Measurements from ENCODE around the gene NUAK2. TPM values are rescaled to one million over a fixed set of nuclear protein-coding genes. Genes with fewer than 3 reads are reported as not detected.
A peak's percentile ranks its signal among the peaks of the same experiment; 100 is the strongest.

NUAK2 gene
- total RNA-seq, 4 donors from 2014 or later = 0.42 to 0.86 (median 0.74) TPM

- Histone ChIP-seq H3K4me1 (peaks cover 0 to 13% (median 10%) of the 10 kb centered on the region in 4 donors), H3K27me3 (peaks cover 0 to 24% (median 0%) of the 10 kb centered on the region in 4 donors), H3K4me3 (no peak overlapping the region), H3K9me3 (no peaks in the 10 kb centered on the region), H3K27ac (replicated peaks in 1 of 4) (no peak overlapping the region), H3K36me3 (no peaks in the 10 kb centered on the region)
- intact Hi-C loops (cut with DNase I) = no loop called here
- WGBS = 84% methylated on average over 4 of the region's 4 CpGs
- DNase-seq (ENCODE audit: extremely low spot score) = no peak
- TF ChIP-seq CTCF (IDR thresholded peaks at IDR 0.05) (no peak), POLR2AphosphoS5 (IDR thresholded peaks at IDR 0.05) (no peak), EP300 (IDR thresholded peaks at IDR 0.05) (no peak), POLR2A (IDR thresholded peaks at IDR 0.05; ENCODE audit: low read depth) (no peak)
Observed at GRCh38 chr1:205360891-205361290, 39.3 kb upstream of the NUAK2 start.

- no peak overlapping the region for H3K27ac ChIP-seq (replicated peaks in 1 of 4)
- H3K27me3 ChIP-seq = peaks cover 0 to 24% (median 0%) of the 10 kb centered on the region in 4 donors
- H3K4me3 ChIP-seq = no peak overlapping the region
- no peak for TF ChIP-seq POLR2A (IDR thresholded peaks at IDR 0.05; ENCODE audit: low read depth)
- intact Hi-C loops (cut with DNase I) = loop anchor here (5.0 kb wide), 1 partner anchor 72 kb away; no protein-coding TSS in a partner anchor
- 64% methylated on average over 11 of the region's 11 CpGs for WGBS
- DNase-seq (ENCODE audit: extremely low spot score) = no peak
- no peaks in the 10 kb centered on the region for H3K36me3 ChIP-seq
- peaks cover 0 to 13% (median 10%) of the 10 kb centered on the region in 4 donors for H3K4me1 ChIP-seq
- no peaks in the 10 kb centered on the region for H3K9me3 ChIP-seq
Observed at GRCh38 chr1:205359771-205360565, 38.4 kb upstream of the NUAK2 start.

GRCh38 chr1:205358579-205358978 is 37.0 kb upstream of the NUAK2 start:
- no peak overlapping the region for H3K27ac ChIP-seq (replicated peaks in 1 of 4)
- intact Hi-C loops (cut with DNase I) = loop anchor here (5.0 kb wide), 1 partner anchor 74 kb away; no protein-coding TSS in a partner anchor
- no peaks in the 10 kb centered on the region for H3K36me3 ChIP-seq
- no peaks in the 10 kb centered on the region for H3K9me3 ChIP-seq
- H3K4me1 ChIP-seq = peaks cover 0 to 13% (median 11%) of the 10 kb centered on the region in 4 donors
- DNase-seq (ENCODE audit: extremely low spot score) = no peak
- TF ChIP-seq EP300 (IDR thresholded peaks at IDR 0.05) (no peak), POLR2AphosphoS5 (IDR thresholded peaks at IDR 0.05) (no peak), POLR2A (IDR thresholded peaks at IDR 0.05; ENCODE audit: low read depth) (no peak), CTCF (IDR thresholded peaks at IDR 0.05) (no peak)
- H3K4me3 ChIP-seq = no peak overlapping the region
- peaks cover 0 to 24% (median 0%) of the 10 kb centered on the region in 4 donors for H3K27me3 ChIP-seq

GRCh38 chr1:205357567-205357966 is 36.0 kb upstream of the NUAK2 start:
- Histone ChIP-seq H3K27ac (replicated peaks in 1 of 4) (no peak overlapping the region), H3K27me3 (peaks cover 0 to 24% (median 0%) of the 10 kb centered on the region in 4 donors), H3K36me3 (no peaks in the 10 kb centered on the region), H3K4me1 (peaks cover 0 to 13% (median 11%) of the 10 kb centered on the region in 4 donors), H3K9me3 (no peaks in the 10 kb centered on the region), H3K4me3 (no peak overlapping the region)
- intact Hi-C loops (cut with DNase I) = loop anchor here (5.0 kb wide), 1 partner anchor 75 kb away; no protein-coding TSS in a partner anchor
- TF ChIP-seq POLR2AphosphoS5 (IDR thresholded peaks at IDR 0.05) (no peak), CTCF (IDR thresholded peaks at IDR 0.05) (no peak), POLR2A (IDR thresholded peaks at IDR 0.05; ENCODE audit: low read depth) (no peak), EP300 (IDR thresholded peaks at IDR 0.05) (no peak)
- DNase-seq (ENCODE audit: extremely low spot score) = no peak
- 92% methylated on average over 3 of the region's 3 CpGs for WGBS

GRCh38 chr1:205356440-205357139 is 35.0 kb upstream of the NUAK2 start, which contains the start of gene KLHDC8A:
Gene KLHDC8A (minus strand): TSS chr1:205356922. CDS start chr1:205343604, 13,318 bp downstream.
- TF ChIP-seq POLR2A (IDR thresholded peaks at IDR 0.05; ENCODE audit: low read depth) = no peak
- TF ChIP-seq CTCF (IDR thresholded peaks at IDR 0.05) = no peak
- no peak for TF ChIP-seq EP300 (IDR thresholded peaks at IDR 0.05)
- TF ChIP-seq POLR2AphosphoS5 (IDR thresholded peaks at IDR 0.05) = no peak
- H3K27ac ChIP-seq (replicated peaks in 1 of 4) = no peak within 1 kb of the TSS
- no peaks in the 10 kb centered on the region for H3K9me3 ChIP-seq
- peak within 1 kb of the TSS in 2 of 4 donors; percentile 0 to 12 for H3K4me3 ChIP-seq
- H3K4me1 ChIP-seq = peaks cover 0 to 13% (median 11%) of the 10 kb centered on the region in 4 donors
- no peaks in the 10 kb centered on the region for H3K36me3 ChIP-seq
- DNase-seq (ENCODE audit: extremely low spot score) = no peak
- H3K27me3 ChIP-seq = peaks cover 0 to 23% (median 0%) of the 10 kb centered on the region in 4 donors
- 41% methylated on average over 12 of the region's 20 CpGs for WGBS
- intact Hi-C loops (cut with DNase I) = loop anchor here (5.0 kb wide), 1 partner anchor 76 kb away; no protein-coding TSS in a partner anchor

All from esophagus muscularis mucosa (tissue), 4 donors.